HepG2 (cell line): ENCODE data around the gene ABHD11. TPM values are rescaled to one million over a fixed set of nuclear protein-coding genes. Genes with fewer than 3 reads are reported as not detected.

ENCODE experiments used
- AGO2 ChIP-seq: fragments of 200-400 bp; formaldehyde crosslinking; optimal IDR thresholded peaks from 2 replicates; pipeline ENCODE3; 2017; ENCODE audit warnings: mild to moderate bottlenecking, low read depth, low read length, moderate library complexity
- CEBPB ChIP-seq: IDR thresholded peaks from 2 replicates; pipeline ENCODE4 v1.6.1; 2011; ENCODE audit warnings: low read depth, low read length, improper control_type of control experiment, borderline replicate concordance
- HMGA1 ChIP-seq: sonication (generic); formaldehyde crosslinking; conservative IDR thresholded peaks from 2 replicates; pipeline ENCODE4 v1.4.0; 2020; ENCODE audit warnings: missing genetic modification reagents
- HMGXB3 ChIP-seq: sonication (generic); formaldehyde crosslinking; IDR thresholded peaks from 2 replicates; pipeline ENCODE4 v1.4.0; 2020; ENCODE audit warnings: missing genetic modification reagents, borderline replicate concordance
- HOXA3 ChIP-seq: sonication (generic); formaldehyde crosslinking; IDR thresholded peaks from 2 replicates; pipeline ENCODE4 v1.5.0; 2020; ENCODE audit warnings: missing genetic modification reagents
- JUN ChIP-seq: sonication (generic); formaldehyde crosslinking; IDR thresholded peaks from 2 replicates; pipeline ENCODE4 v1.4.0; 2020; ENCODE audit warnings: mild to moderate bottlenecking, missing genetic modification reagents
- JUND ChIP-seq: sonication (generic); formaldehyde crosslinking; IDR thresholded peaks from 2 replicates; pipeline ENCODE4 v1.8.0; 2022; ENCODE audit warnings: mild to moderate bottlenecking, missing genetic modification reagents
- KAT7 ChIP-seq: IDR thresholded peaks from 2 replicates; pipeline ENCODE4 v1.6.1; 2018; ENCODE audit warnings: borderline replicate concordance, missing compliant biosample characterization
- MAF1 ChIP-seq: sonication (generic); formaldehyde crosslinking; IDR thresholded peaks from 2 replicates; pipeline ENCODE4 v1.5.0; 2020; ENCODE audit warnings: missing genetic modification reagents, borderline replicate concordance
- NAIF1 ChIP-seq: sonication (generic); formaldehyde crosslinking; IDR thresholded peaks from 2 replicates; pipeline ENCODE4 v1.5.0; 2020; ENCODE audit warnings: mild to moderate bottlenecking, missing genetic modification reagents, borderline replicate concordance
- NR1H2 ChIP-seq: sonication (generic); formaldehyde crosslinking; IDR thresholded peaks from 2 replicates; pipeline ENCODE4 v1.8.1; 2022; ENCODE audit warnings: low read depth, missing genetic modification reagents, borderline replicate concordance
- PPARG ChIP-seq: conservative IDR thresholded peaks from 2 replicates; pipeline ENCODE4 v1.6.1; 2016; ENCODE audit warnings: missing biosample characterization, missing genetic modification reagents
- RARG ChIP-seq: sonication (generic); formaldehyde crosslinking; IDR thresholded peaks from 2 replicates; pipeline ENCODE4 v1.4.0; 2020; ENCODE audit warnings: low read depth, mild to moderate bottlenecking, missing genetic modification reagents
- SATB2 ChIP-seq: sonication (generic); formaldehyde crosslinking; IDR thresholded peaks from 2 replicates; pipeline ENCODE4 v1.5.0; 2020; ENCODE audit warnings: missing genetic modification reagents
- SMARCC2 ChIP-seq: fragments of 450-650 bp; IDR thresholded peaks from 2 replicates; pipeline ENCODE4 v1.6.1; 2017; ENCODE audit warnings: antibody characterized with exemption, mild to moderate bottlenecking
- ZFP36 ChIP-seq: fragments of 150-350 bp; IDR thresholded peaks from 2 replicates; pipeline ENCODE4 v1.6.1; 2018; ENCODE audit warnings: borderline replicate concordance, low read length, low read depth; ENCODE audit not compliant: partially characterized antibody
- ZFP41 ChIP-seq: sonication (generic); formaldehyde crosslinking; IDR thresholded peaks from 2 replicates; pipeline ENCODE4 v1.4.0; 2020; ENCODE audit warnings: mild to moderate bottlenecking, missing genetic modification reagents, borderline replicate concordance
- ZFP62 ChIP-seq: sonication (generic); formaldehyde crosslinking; IDR thresholded peaks from 2 replicates; pipeline ENCODE4 v1.4.0; 2020; ENCODE audit warnings: missing genetic modification reagents
- ZNF17 ChIP-seq: sonication (generic); formaldehyde crosslinking; IDR thresholded peaks from 2 replicates; pipeline ENCODE4 v1.5.0; 2020; ENCODE audit warnings: mild to moderate bottlenecking, missing genetic modification reagents
- ZNF335 ChIP-seq: sonication (generic); formaldehyde crosslinking; IDR thresholded peaks from 2 replicates; pipeline ENCODE4 v1.4.0; 2020; ENCODE audit warnings: missing genetic modification reagents
- ZNF639 ChIP-seq: conservative IDR thresholded peaks from 2 replicates; pipeline ENCODE4 v1.6.1; 2018; ENCODE audit warnings: missing genetic modification reagents
- polyA plus RNA-seq, 8 experiments: library from polyadenylated mRNA; depleted of rRNA in 3 of 8; stranded (reverse) in 7 of 8; unstranded in 1 of 8; fragments of >200 nt; fragmentation: Illumina TruSeq in 4 of 8; extraction: Trizol in 4 of 8; gene quantifications; 2 replicates each; pipeline versions ENCODE4 v1.2.1 to v1.2.3, GENCODE V29; 2011 to 2016; ENCODE audit warnings: low read depth in 4 of 8, missing spikeins in 1 of 8, mixed read lengths in 1 of 8; ENCODE audit not compliant: insufficient read depth in 1 of 8
- total RNA-seq, 5 experiments: library from RNA; depleted of rRNA; stranded (reverse); fragments of >200 nt; fragmentation: Illumina TruSeq; extraction: Trizol; gene quantifications; 2 replicates each; pipeline ENCODE4 v1.2.3, GENCODE V29; 2016; ENCODE audit warnings: low read depth in 1 of 5
- TF ChIP-seq, protein P1 (sequence below): sonication (generic); formaldehyde crosslinking; IDR thresholded peaks from 2 replicates; pipeline ENCODE4 v1.4.0; 2020; ENCODE audit warnings: missing genetic modification reagents

ABHD11 gene
- total and polyA plus RNA-seq, 2 of the 13 experiments (the other 11 are each of a cell fraction or from before 2014, with no cell fraction given), result 7.0 to 8.1 TPM

DNA sequence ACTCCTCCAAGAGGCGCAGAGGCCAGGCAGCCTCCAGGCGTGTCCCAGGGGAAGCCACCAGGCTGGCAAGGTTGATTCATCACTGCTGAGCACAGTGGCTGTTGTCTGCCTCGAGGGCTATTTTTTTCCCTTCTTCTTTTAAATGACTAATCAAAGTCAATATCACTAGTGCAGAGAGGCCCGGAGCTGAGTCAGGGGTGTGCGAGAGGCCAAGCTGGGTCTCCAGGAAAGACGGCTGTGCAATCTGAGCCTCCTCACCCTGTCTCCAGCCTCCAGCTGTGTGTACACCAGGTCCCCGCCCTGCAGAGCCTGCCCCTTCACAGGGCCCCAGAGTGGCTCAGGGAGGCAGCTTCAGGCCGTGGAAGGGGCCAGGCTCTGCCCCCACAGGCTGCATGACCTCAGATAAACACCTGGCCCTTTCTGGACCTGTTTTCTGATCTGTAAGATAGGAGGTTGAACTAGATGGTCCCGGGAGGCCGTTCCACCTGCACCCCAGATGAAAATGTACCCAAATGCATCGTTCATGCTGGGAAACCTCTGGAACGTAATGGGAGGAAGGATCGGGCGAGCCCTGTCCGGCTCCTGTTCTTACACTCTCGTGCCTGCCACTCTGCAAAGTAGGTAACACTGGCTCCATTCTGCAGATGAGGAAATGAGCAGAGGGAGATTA is 22.8 kb downstream of the ABHD11 start (continued):
- TF ChIP-seq AGO2, result no peak
- TF ChIP-seq JUND (CRISPR knock-in tag), result no peak
- no peak for TF ChIP-seq HMGA1
- TF ChIP-seq SATB2, result no peak
- no peak for TF ChIP-seq NR1H2
- no peak for TF ChIP-seq ZNF639 (CRISPR knock-in tag)
- TF ChIP-seq ZNF335 (CRISPR knock-in tag), result peak; percentile 68; the same call in 1 of the 2 replicates
- no peak for TF ChIP-seq NAIF1 (CRISPR knock-in tag)
- no peak for TF ChIP-seq KAT7 (CRISPR knock-in tag)
- no peak for TF ChIP-seq RARG (CRISPR knock-in tag)
- peak; percentile 42; the same call in 1 of the 2 replicates for TF ChIP-seq CEBPB
- no peak for TF ChIP-seq ZFP41 (CRISPR knock-in tag)
- no peak for TF ChIP-seq MAF1 (CRISPR knock-in tag)
- no peak for TF ChIP-seq ZFP62 (CRISPR knock-in tag)
- TF ChIP-seq PPARG, result peak; percentile 50; the same call in 1 of the 2 replicates
- peak; percentile 74; the same call in 1 of the 2 replicates for TF ChIP-seq JUN
- TF ChIP-seq HOXA3, result 0 out of 2 replicates have a peak, but pooled peaks have one; percentile 39
- TF ChIP-seq ZFP36, result no peak
- TF ChIP-seq, protein P1, sequence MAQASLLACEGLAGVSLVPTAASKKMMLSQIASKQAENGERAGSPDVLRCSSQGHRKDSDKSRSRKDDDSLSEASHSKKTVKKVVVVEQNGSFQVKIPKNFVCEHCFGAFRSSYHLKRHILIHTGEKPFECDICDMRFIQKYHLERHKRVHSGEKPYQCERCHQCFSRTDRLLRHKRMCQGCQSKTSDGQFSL (CRISPR knock-in tag), result no peak
- no peak; the same call in 1 of the 2 replicates for TF ChIP-seq HMGXB3 (CRISPR knock-in tag)
- no peak for TF ChIP-seq SMARCC2
- no peak for TF ChIP-seq ZNF17 (CRISPR knock-in tag)
